ENCODE results near the gene EGR4.
A peak's percentile ranks its signal among the peaks of the same experiment; 100 is the strongest.

EGR4 gene

DNA sequence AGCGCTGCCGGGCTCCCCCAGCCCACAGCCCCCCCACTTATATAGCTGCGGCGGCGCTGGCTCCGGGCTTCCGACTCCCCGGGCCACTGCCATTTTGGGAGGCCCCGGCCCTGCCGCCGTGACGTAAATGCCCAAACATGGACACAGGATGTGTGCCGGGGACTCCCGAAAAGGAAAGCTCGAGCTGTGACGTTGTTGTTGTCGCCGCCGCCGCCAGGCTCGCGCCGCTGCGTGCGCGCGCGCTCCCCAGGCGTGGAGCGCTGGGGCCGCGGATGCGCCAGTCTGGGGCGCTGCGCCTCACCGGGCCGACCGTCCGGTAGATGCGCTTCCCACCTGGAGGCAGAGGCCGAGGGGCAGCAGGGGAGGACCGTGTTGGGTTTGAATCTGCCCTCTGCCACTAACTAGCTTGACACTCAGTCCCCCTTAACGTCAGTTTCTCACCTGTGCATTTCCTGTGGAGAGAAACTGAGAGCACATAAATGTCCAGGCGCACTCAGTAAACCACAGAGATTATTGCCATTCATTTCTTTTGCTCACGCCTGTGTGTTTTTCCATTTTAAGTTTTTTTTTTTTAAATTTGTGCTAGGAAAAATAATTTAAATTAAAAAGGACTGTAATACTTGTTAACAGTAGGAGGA is at the start of gene EGR4:
EGR4 (minus strand) TSS at position 15 of the 638 bp plus-strand sequence. CDS start 231 bp downstream, outside the sequence.
- in situ Hi-C loops (cut with MboI; ENCODE audit: low pct_unique_long_range_greater_than_20kb, low sequenced_read_pairs), result no loop called here
- DNase-seq, result peak; percentile 81

DNA sequence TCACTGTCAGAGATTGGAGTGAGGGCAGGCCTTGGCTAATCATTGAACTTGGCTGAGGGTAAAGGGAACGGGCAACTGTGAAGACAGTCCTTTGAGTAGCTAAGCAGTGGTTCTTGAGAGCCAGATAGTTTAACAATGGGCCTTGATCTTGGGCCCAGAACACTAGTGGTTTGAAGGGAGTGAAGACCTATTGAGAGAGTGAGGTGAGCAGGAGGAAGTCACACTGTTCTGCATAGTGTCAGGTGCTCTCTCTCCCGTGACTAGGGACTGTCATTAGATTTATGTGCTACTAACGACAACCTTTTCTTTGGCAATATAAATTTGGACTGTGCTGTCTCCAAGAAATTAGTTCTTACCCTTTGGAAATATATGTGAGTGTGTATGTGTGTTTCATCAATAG is 47.7 kb upstream of the EGR4 start:
- no peak for DNase-seq
- in situ Hi-C loops (cut with MboI; ENCODE audit: low pct_unique_long_range_greater_than_20kb, low sequenced_read_pairs), result no loop called here

- DNase-seq, result no peak
- in situ Hi-C loops (cut with MboI; ENCODE audit: low pct_unique_long_range_greater_than_20kb, low sequenced_read_pairs), result no loop called here
Observed at GRCh38 chr2:73339201-73339600, 45.9 kb upstream of the EGR4 start.

DNA sequence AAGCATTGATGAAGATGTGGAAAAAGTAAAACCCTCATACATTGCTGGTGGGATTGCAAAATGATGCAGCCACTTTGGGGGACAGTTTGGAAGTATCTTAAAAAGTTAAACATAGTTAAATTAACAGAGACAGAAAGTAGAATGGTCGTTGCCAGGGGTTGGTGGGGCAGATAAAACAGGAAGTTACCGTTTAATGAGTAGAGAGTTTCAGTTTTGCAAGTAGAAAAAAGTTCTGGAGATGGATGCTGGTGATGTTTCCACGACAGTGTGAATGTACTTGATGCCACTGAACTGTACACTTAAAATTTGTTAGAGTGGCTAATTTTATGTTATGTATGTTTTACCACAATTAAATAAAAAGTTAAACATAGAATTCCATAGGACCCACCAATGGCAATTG is 44.5 kb upstream of the EGR4 start:
- in situ Hi-C loops (cut with MboI; ENCODE audit: low pct_unique_long_range_greater_than_20kb, low sequenced_read_pairs), result no loop called here
- no peak for DNase-seq

- in situ Hi-C loops (cut with MboI; ENCODE audit: low pct_unique_long_range_greater_than_20kb, low sequenced_read_pairs), result no loop called here
- DNase-seq, result no peak
Observed at GRCh38 chr2:73334620-73335019, 41.3 kb upstream of the EGR4 start.

GRCh38 chr2:73334045-73334444 is 40.7 kb upstream of the EGR4 start:
- DNase-seq, result no peak
- in situ Hi-C loops (cut with MboI; ENCODE audit: low pct_unique_long_range_greater_than_20kb, low sequenced_read_pairs), result no loop called here

DNA sequence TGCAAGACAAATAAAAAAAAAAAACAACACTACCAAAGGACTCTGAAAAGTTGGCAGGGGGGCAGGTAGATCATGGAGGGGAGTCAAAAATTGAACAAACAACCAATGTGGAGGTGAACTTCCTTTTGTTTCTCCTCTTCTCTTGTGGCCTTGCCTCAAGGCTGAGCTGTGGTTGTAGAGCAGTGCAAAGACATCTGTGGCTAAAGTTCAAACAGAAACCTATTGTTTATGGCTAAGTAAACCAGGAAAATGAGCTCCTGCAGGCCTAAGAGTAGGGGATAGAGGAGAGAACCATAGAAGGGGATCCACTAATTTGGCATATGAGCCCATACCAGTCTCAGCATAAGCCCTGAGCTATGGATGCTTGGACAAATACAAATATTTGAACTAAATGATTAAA is 40.2 kb upstream of the EGR4 start:
- no peak for DNase-seq

DNA sequence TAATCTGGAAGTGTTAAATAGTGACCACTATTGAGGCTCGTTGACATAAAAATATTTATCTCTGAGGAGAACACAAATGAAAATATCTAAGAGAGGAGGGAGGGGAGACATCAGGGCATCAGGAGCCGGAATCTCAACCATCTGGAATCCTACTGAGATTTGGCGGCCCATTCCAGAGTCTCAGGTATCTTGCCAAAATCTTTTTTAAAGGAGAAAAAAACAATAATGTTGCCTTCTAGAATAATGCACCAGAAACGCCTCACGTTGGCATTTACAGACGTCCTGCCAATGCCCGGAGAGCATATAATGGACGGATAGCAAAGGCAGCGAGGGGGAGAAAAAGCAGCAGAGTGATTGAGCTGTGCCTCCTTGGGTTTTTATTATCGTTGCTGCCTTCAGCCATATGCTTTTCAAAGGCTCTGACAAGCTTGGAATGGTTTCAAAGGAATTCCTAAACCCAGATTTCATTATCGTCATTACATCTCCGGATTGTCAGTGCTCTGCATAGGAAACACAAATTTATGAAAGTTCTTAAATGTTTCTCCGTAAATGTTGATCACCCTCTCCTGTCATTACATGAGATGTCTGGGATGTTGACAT is 30.9 kb upstream of the EGR4 start:
- in situ Hi-C loops (cut with MboI; ENCODE audit: low pct_unique_long_range_greater_than_20kb, low sequenced_read_pairs), result no loop called here
- no peak for DNase-seq

More for the DNA sequence above, 40.2 kb upstream of the EGR4 start:
- in situ Hi-C loops (cut with MboI; ENCODE audit: low pct_unique_long_range_greater_than_20kb, low sequenced_read_pairs), result no loop called here

GRCh38 chr2:73323551-73323950 is 30.2 kb upstream of the EGR4 start:
- in situ Hi-C loops (cut with MboI; ENCODE audit: low pct_unique_long_range_greater_than_20kb, low sequenced_read_pairs), result no loop called here
- DNase-seq, result no peak

DNA sequence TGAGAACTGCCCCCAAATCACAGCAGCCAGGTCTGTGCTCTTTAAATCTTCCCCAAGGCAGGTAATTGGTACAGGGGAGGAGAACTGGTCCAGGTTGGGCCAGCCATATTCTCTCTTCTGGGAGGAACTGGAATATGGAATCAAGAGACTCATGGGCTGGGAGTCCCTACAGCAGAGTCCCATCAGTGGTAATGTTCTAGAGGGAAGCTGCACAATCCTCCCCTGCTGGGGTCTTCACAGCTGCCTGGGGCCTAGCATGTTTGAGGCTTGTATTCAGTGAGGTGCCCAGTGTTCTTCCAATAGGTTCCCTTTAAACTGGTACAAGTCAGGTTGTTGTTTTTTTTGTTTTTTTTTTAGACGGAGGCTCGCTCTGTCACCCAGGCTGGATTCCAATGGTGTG is 21.1 kb upstream of the EGR4 start:
- in situ Hi-C loops (cut with MboI; ENCODE audit: low pct_unique_long_range_greater_than_20kb, low sequenced_read_pairs), result no loop called here
- DNase-seq, result no peak

GRCh38 chr2:73307720-73308119 is 14.4 kb upstream of the EGR4 start:
- DNase-seq, result no peak
- in situ Hi-C loops (cut with MboI; ENCODE audit: low pct_unique_long_range_greater_than_20kb, low sequenced_read_pairs), result no loop called here

DNA sequence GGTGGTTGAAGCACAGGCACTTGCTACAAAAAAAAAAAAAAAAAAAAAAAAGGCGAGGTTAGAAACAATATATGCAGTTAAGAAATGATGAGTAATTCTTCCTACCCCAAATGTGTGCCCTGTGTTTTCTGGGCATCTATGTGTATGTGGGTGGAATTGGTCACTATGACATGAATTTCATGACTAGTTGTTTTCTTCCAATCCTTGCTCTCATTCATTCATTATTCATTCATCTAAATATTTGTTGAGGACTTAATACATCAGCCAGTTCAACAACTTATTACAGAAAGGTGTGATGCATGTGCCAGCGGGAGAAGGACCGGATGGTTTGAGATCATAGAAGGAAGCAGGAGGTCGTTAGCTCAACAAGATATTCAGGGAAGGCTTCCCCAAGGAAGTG is 8.3 kb upstream of the EGR4 start:
- in situ Hi-C loops (cut with MboI; ENCODE audit: low pct_unique_long_range_greater_than_20kb, low sequenced_read_pairs), result no loop called here
- DNase-seq, result no peak

- DNase-seq, result no peak
- in situ Hi-C loops (cut with MboI; ENCODE audit: low pct_unique_long_range_greater_than_20kb, low sequenced_read_pairs), result no loop called here
Observed at GRCh38 chr2:73300926-73301325, 7.6 kb upstream of the EGR4 start.

- in situ Hi-C loops (cut with MboI; ENCODE audit: low pct_unique_long_range_greater_than_20kb, low sequenced_read_pairs), result no loop called here
- no peak for DNase-seq
Observed at GRCh38 chr2:73297586-73297985, 4.2 kb upstream of the EGR4 start.

DNA sequence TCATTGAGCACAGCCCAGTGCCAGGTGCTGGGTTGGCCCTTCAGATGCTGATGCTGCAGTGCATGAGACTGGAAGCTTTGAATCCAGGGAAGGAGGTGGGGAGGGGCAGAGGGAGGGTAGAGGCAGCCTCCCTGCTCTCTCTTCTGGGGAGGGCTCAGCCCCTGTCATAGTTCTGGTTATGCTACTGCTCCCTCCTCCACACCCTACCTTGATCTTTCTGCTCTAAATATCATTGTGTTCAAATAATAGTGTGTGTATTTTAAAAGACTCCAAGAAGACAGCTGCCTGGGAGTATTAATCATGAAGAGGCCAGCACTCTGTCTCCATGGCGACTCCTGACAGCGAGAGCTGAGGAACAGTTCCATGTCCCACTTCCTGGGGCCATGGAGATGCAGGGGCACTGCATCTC is 3.8 kb upstream of the EGR4 start:
- DNase-seq, result no peak
- in situ Hi-C loops (cut with MboI; ENCODE audit: low pct_unique_long_range_greater_than_20kb, low sequenced_read_pairs), result no loop called here

DNA sequence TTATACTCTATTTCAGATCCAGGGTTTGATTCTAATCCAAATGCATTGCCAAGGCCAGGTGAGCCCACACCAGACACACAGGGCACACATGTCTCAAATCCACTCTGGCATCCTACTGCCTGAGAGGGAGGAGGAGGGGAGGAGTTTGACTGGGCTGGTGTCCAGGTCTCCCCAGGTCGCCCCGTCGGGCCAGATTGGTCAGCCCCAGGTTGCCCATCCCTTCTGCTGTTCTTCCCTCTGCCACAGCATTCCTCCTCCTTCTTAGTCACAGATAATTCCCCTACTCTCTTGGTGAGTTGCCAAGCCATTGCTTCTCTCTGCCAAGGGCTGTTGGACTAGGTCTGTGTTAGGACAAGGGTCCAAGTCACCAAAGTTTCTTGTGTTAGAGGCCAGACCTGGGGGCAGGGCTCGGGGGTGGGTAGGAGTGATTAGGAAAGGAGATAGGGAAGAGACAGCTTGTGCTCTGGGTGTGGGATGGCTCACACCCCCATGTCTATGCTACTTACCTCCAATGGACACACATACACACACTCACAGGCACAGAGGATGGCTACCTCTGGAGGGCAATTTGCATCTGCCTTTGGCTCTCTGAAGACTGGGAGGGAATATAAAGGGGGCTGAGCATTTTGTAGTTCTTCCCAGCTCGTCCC is 2.5 kb upstream of the EGR4 start:
- no peak for DNase-seq
- in situ Hi-C loops (cut with MboI; ENCODE audit: low pct_unique_long_range_greater_than_20kb, low sequenced_read_pairs), result no loop called here

- in situ Hi-C loops (cut with MboI; ENCODE audit: low pct_unique_long_range_greater_than_20kb, low sequenced_read_pairs), result no loop called here
- no peak for DNase-seq
Observed at GRCh38 chr2:73294239-73294638, 891 bp upstream of the EGR4 start.

DNA sequence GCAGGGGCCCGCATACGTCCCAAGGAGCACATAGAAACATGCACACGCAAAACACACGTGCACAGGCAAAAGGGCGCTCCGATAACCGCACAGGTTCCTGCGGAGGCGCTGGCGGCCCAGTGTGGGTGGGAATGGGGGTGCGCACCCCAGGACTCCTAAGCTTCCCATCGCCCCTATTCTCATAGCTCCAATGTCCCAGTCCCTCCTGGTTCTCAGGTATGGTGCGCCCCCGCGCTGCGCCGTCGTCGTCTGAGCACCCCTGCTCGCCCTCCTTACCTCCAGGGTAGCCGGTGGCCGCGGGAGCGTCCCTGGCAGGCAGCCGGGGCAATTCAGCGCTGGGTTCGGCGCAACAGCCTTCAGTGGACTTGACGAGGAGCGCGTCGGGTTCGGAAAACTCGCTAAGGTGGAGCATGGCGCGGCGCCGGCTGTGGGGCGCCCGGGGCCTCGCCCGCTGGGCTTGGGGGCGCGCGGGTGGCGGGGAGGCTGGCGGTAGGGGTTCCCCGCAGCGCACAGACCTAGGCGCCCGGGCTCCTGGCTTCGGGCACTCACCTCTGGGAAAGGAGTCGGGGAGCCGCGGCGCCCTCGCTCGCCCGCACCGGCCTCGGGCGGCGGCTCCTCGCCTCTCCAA is 328 bp downstream of the EGR4 start:
- no peak for DNase-seq

DNA sequence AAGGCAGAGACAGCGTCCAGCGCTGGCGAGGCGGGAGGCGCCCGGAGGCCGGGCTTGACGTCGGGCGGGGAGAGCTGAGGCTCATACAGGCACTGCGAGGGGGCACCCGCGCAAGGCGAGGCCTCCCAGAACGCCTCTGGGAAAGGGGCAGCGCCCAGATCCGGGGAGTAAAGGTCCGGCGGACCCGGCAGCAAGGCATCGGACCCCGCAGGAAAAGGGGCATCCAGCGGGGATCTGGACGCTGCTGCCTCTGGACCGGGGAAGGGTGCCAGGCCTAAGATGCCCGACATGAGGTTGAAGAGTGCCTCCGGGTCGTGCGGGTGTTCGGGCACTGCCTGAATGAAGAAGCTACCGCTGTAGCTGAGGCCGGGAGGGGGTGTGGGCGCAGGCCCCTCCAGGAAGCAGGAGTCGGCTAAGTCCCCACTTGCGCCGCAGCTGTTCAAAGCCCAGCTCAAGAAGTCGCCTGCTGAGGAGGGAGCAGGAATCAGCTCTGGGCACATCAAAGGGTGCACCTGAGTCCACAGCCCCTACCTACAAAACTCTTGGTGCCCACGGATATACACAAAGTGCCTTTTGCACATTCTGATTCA is 937 bp downstream of the EGR4 start:
- in situ Hi-C loops (cut with MboI; ENCODE audit: low pct_unique_long_range_greater_than_20kb, low sequenced_read_pairs), result no loop called here
- no peak for DNase-seq

More for the DNA sequence above, 328 bp downstream of the EGR4 start:
- in situ Hi-C loops (cut with MboI; ENCODE audit: low pct_unique_long_range_greater_than_20kb, low sequenced_read_pairs), result no loop called here

Measured in KBM-7 (cell line).